Activated CD4-positive, alpha-beta T cell treated with anti-CD3 and anti-CD28 coated beads for 48 hours (primary cell): ENCODE measurements around the gene TP53.
"Not testable (repeated sequence)": the region's sequence is repeated elsewhere in the genome, so short reads cannot be mapped to it uniquely, and the experiment has no call there.

Experiments used
- DNase-seq: peaks from one replicate; pipeline ENCODE4 v3.0.0-alpha.2; 2020

The TP53 gene

DNA sequence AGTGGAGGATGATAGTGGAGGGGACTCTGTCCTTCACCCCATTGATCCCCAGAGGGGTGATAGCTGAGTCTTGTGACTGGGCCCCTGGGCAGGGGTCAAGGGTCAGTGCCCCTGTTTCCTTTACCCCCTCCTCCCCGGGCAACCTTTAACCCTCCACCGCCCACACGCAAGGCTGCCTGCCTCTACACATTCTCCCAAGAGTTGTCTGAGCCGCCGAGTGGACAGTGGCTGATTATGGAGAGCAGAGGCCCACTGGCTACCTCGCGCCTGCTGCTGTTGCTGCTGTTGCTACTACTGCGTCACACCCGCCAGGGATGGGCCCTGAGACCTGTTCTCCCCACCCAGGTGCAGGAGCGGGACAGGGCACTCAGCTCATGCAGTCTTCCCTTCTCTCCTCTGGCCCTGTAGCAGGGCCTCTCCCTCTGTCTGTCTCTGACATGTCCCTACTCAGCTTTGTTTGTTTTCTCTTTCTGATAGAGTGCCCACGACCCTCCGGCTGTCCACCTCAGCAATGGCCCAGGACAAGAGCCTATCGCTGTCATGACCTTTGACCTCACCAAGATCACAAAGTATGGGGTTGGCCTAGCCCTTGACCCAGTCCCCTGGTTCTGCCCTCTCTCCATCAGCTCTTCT lies 57.2 kb downstream of the TP53 start, which contains the start of gene SHBG:
Gene SHBG, plus strand, starts transcription at position 197 of the 633 bp plus-strand sequence. Its CDS starts 38 bp downstream, at position 235.
- DNase-seq: no peak

DNA sequence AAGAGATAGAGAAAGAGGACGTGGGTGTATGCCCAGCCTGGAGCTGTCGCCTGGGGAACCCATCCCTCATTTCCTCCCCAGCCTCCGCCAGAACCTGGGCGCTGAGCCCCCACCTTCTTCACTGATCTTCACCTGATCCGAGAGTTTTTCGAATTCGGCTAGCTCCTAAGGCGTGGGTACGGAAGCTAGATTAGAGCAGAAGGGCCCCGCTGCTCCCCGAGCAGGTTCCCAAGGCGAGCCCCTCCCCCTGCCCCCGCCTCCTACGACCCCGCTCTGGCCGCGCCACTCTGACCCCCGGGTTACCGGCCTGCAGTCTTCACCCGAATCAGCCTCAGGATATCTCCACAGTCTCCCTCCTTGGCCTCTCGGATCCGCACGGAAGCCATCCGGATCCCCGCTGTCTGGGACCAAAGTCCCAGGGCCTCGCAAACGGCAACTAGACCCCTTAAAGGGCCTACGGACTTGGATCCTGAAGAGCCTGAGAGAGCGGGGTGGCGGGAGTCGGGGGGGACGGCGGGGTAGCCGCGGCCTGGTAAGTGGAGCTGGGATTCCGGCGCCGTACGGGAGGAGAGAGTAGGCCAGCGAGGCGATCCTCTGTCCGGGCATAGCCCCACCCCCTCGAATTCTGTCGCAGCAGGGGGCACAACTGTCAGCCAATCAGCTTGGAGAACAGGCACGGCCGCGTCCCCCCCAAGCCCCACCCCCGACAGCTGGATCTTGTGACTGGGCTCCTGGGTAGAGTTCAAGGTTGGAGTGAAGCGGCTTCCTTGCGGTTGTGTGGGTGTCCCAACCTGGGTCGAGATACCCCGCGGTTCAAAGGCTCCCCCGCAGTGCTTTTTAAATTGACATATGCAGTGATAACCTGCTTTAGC lies 59.8 kb downstream of the TP53 start, which contains the start of gene SAT2:
Gene SAT2, minus strand, starts transcription at position 572 of the 872 bp plus-strand sequence. Its CDS starts 186 bp downstream, at position 386.
- peak; percentile 87 for DNase-seq

DNA sequence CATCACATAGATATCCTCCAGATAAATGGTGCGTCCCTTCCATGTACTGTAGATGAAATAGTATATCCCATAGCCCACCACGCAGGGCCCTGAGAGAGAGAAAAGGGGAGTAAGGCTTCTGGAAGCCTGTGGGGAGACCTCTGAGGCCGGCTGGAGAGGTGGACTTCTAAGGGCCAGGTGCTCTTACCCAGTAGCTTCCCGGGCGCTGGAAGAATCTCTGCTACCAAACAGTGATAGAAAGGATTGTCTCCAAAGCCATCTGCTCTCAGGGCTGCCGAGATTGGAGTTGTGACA lies 60.4 kb downstream of the TP53 start:
- DNase-seq: no peak

DNA sequence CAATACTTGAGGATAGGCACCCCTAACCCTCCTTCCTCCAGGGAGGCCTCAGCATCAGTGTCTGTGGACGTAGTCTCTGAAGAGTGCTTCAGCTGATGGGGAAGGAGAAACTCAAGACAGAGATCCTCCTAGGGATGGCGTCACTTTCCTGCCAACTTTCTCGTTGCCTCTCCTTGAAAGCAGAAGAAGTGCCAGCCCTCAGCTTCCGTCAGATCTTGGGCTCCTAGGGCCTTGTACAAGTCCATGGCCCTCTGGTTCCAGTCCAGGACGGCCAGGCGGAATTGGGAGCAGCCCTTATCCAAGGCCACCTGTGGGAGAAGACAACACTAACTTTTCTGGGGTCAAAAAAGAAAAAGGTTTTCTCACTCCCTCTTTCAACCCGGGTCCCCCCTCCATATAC lies 61.0 kb downstream of the TP53 start:
- no peak for DNase-seq

DNA sequence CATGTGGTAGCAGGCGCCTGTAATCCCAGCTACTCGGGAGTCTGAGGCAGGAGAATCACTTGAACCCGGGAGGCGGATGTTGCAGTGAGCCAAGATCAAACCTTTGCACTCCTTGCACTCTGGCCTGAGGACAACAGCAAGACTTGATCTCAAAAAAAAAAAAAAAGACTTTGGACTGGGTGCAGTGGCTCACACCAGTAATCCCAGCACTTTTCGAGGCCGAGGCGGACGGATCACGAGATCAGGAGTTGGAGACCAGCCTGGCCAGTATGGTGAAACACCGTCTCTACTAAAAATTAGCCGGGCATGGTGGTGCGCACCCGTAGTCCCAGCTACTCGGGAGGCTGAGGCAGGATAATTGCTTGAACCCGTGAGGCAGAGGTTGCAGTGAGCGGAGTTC lies 61.5 kb downstream of the TP53 start:
- DNase-seq: not testable (repeated sequence)

DNA sequence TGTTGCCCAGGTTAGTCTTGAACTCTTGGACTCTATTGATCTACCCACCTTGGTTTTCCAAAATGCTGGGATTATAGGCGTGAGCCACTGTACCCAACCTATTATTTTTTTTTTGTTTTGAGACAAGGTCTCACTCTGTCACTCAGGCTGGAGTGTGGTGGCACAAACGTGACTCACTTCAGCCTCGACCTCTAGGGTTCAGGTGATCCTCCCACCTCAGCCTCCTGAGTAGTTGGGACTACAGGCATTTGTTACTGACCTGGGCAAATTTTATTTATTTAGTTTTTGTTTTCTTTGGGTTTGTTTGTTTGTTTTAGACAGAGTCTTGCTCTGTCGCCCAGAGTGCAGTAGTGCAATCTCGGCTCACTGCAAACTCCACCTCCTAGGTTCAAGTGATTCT lies 63.6 kb downstream of the TP53 start:
- DNase-seq: no peak

DNA sequence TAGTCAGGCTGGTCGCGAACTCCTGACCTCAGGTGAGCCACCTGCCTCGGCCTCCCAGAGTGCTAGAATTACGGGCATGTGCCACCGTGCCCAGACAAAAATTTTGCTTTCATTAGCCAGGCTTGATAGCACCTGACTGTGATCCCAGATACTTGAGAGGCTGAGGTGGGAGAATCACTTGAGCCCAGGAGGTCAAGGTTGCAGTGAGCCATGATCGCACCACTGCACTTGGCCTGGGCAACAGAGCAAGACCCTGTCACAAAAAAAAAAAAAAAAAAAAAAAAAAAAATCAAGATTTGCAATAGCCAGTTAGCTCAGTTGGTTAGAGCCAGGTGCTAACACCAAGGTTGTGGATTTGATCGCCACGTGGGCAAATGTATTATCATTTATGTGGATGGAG lies 66.5 kb downstream of the TP53 start:
- DNase-seq: no peak

DNA sequence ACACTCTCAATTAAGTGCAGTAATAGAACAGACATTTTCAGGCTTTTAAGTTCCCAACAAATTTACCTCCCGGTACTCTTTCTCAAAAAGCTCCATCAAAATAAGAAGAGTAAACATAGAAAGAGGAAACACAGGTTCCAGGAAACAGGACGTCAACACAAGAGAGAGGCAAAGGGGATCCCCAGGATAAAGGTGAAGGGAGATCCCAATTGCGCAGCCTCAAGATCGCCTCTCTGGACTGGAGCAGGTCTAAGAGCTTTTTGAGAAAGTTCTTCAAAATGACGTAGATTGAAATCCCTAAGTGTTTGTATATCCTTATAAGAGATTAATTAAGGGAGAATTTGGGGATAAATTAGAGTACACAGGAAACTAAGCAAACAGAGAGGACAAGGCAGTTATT lies 68.7 kb downstream of the TP53 start:
- DNase-seq: no peak
